G401 (cell line): ENCODE data around the gene EEF2. TPM values are rescaled to one million over a fixed set of nuclear protein-coding genes. Genes with fewer than 3 reads are reported as not detected.
A peak's percentile ranks its signal among the peaks of the same experiment; 100 is the strongest.
"Not testable (repeated sequence)": the region's sequence is repeated elsewhere in the genome, so short reads cannot be mapped to it uniquely, and the experiment has no call there.

Experiments
- DNase-seq: peaks from one replicate; pipeline ENCODE4 v3.0.0-alpha.2; 2015; ENCODE audit warnings: low spot score
- in situ Hi-C: cut with HindIII; loops from 2 replicates; pipeline ENCODE4 v1.10.0; 2016; ENCODE audit warnings: low sequenced_read_pairs, mixed read lengths
- total RNA-seq: library from RNA; depleted of rRNA; stranded (reverse); fragments of >200 nt; shearing (Covaris generic); gene quantifications from 2 replicates; pipeline ENCODE4 v1.2.3, GENCODE V29; 2014

Gene EEF2
- total RNA-seq, 1 experiment from 2014 or later: 3,263 TPM

DNA sequence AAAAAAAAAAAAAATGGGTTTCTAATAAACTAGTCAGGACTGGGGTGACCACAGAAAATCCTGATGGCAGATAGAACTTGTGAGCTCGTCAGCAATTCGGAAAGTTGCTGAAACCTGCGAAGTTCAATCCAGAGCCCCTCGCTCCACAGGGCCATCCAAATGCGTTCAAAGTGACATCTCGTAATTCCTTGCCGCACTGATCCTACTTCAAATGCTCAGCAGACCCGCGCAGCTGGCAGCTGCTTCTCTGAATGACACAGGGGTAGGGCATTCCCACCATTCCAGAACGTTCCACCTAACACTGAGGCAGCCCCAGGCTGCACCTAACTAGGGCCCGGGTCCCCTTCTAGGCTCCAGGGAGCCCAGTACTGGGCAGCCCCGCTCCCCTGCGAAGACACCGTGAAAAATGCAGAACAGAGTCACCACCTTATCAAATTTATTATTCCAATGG, 9.6 kb downstream of the EEF2 start:
- in situ Hi-C loops: no loop called here
- DNase-seq: no peak

DNA sequence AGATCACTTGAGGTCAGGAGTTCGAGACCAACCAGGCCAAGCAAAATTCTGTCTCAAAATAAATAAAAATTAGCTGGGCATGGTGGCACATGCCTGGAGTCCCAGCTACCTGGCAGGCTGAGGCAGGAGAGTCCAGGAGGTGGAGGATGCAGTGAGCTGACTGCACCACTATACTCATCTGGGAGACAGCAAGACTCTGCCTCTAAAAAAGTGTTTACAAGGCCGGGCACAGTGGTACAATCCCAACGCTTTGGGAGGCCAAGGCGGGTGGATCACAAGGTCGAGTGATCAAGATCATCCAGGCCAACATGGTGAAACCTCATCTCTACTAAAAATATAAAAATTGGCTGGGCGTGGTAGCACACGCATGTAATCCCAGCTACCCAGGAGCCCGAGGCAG, 10.1 kb downstream of the EEF2 start:
- DNase-seq: no peak
- in situ Hi-C loops: no loop called here

DNA sequence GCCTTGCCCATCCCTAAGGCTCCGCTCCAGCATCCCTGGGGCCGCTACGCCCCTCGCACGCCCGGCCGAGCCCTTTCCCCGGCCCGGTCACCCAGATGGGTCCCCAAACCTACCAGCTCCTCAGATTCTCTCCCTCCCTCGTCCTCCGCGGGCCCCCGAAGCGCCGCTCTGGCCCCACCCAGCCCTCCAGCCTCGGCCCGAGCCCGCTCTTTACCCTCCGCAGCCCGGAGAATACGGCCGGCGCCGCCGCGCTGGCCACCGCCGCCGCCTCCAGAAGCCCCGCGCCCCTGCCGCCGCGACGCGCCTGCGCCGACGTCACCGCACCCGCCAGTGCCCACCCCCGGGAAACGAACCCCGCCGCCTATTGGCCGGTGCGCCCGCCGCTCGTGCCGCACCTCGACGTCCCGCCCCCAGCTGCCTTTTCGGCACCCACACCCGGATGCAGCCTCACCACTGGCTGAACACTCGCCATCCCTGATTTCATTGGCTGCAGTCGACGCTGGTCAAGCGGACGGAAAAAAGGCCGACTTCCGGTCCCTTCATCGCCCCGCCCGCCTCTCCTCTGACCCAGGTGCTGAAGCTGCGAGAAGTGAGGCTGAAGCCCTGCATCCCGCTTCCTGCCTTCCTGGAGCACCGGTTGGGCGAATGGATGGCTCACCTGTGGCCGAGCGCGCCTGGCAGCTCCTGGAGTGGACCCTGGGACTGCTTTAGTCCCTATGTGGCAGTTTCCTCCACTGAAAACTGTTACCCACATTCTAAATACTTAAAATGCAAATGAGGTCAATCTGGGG, 14.3 kb downstream of the EEF2 start, which contains the start of gene DAPK3:
DAPK3 (minus strand) TSS at position 292 of the 791 bp plus-strand sequence. CDS start 1,364 bp downstream, outside the sequence.
- in situ Hi-C loops: no loop called here

GRCh38 chr19:3970313-3970807, 14.9 kb downstream of the EEF2 start:
- no peak for DNase-seq
- in situ Hi-C loops: no loop called here

More for the DNA sequence above, 14.3 kb downstream of the EEF2 start, which contains the start of gene DAPK3:
- peak; percentile 99 for DNase-seq

GRCh38 chr19:3969435-3970312, 15.6 kb downstream of the EEF2 start:
- DNase-seq: no peak
- in situ Hi-C loops: no loop called here

GRCh38 chr19:3968556-3969434, 16.5 kb downstream of the EEF2 start:
- in situ Hi-C loops: no loop called here
- peak; percentile 67 for DNase-seq

GRCh38 chr19:3967983-3968382, 17.3 kb downstream of the EEF2 start:
- DNase-seq: not testable (repeated sequence)

DNA sequence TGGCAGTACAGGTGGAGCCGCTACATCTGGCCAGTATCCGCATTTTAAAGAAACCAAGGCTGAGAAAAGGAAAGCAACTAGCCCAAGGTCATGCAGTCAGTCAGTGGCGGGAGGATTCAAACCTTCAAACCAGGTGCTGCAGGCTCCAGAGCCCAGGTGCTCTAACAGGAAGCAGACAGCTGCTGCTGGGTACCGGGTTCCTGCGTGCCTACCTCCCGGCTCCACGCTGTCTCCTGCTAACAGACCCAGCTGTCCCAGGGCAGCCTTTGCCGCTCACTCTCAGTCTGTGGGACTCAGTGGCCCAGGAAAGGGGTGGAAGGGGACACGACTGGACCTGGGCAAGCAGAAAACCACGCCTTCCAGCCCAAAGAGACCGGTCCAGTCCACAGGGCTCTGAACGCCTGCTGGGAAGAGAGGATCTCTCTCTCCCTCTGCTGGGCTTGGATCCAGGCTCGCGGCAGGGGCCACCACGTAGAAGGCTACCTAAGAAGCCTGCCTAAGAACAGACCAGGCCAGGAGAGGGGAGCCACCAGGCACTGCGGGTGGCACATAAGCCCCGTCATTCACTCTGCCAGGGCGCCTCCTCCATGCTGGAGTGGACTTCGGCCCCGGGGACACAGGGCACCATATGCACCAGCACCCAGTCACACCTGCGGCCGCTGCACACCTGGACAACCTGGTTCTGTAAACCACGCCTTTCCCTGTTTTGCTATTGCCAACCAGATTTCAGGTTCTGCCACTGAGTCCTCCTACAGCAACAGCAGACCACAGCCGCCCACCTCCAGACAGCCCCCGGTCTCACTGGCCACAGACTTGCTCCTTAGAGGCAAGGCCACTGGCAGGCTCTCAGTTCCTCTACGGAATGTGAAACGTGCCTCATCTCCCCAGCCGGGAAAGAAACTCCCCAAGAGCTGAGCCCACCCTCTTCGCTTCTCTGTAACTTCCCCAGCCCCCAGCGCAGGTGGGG, 18.9 kb downstream of the EEF2 start:
- in situ Hi-C loops: no loop called here
- DNase-seq: no peak

More at GRCh38 chr19:3967983-3968382, 17.3 kb downstream of the EEF2 start:
- in situ Hi-C loops: not testable (repeated sequence)

DNA sequence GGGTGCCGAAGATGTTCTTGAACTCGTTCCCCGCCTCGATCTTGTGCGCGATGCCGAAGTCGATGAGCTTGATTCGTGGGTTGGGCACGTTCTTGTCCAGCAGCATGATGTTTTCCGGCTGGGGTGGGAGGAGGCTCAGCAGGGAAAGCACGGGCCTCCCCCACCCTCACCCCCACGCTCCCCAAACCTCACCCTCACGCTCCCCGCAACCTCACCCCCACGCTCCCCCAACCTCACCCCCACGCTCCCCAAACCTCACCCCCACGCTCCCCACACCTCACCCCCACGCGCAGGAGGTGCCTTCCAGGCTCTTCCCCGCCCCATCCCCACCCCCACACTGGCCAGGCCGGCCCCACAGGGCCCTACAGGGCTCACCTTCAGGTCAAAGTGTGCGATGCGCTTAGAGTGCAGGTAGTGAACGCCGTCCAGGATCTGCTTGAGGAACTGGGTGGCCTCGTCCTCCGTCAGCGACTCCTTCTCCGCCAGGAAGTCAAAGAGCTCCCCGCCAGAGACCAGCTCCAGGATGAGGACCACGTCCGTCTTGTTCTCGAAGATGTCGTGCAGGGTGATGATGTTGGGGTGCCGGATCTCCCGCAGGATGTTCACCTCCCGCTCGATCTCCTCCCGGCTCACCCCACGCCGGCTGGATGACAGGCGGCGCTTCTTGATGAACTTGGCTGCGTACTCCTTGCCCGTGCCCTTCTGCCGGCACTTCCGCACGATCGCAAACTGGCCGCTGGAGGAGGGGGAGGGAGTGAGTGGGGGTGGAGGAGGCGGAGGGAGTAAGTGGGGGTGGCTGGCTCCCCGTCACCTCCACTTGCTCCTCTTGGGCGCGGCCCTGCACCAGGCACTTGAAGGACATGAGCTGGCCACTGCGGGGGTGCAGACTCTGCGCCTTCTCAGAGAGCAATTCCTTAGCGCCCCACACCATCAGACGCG, 20.7 kb downstream of the EEF2 start:
- in situ Hi-C loops: no loop called here
- no peak for DNase-seq

GRCh38 chr19:3963458-3964255, 21.6 kb downstream of the EEF2 start:
- in situ Hi-C loops: no loop called here
- DNase-seq: no peak

DNA sequence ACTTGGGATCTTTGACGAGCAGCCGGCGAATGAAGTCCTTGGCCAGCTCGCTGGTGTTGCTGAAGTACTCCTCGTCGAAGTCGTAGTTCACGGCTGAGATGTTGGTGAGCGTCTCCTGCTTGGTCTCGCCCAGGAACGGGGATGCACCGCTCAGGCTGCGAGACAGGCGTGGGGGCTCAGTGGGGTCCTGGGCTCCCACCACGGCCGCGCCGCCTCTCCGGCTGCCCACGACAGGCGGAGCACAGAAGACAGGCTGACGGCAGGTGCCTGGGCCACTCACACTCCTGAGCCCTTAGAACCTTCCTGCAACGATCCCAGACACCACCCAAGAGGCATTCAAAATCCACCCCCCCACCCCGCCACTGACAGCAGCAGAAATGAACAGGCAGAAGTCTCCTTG, 24.3 kb downstream of the EEF2 start:
- DNase-seq: no peak
- in situ Hi-C loops: no loop called here

GRCh38 chr19:3959766-3960131, 25.5 kb downstream of the EEF2 start:
- in situ Hi-C loops: no loop called here
- DNase-seq: no peak

DNA sequence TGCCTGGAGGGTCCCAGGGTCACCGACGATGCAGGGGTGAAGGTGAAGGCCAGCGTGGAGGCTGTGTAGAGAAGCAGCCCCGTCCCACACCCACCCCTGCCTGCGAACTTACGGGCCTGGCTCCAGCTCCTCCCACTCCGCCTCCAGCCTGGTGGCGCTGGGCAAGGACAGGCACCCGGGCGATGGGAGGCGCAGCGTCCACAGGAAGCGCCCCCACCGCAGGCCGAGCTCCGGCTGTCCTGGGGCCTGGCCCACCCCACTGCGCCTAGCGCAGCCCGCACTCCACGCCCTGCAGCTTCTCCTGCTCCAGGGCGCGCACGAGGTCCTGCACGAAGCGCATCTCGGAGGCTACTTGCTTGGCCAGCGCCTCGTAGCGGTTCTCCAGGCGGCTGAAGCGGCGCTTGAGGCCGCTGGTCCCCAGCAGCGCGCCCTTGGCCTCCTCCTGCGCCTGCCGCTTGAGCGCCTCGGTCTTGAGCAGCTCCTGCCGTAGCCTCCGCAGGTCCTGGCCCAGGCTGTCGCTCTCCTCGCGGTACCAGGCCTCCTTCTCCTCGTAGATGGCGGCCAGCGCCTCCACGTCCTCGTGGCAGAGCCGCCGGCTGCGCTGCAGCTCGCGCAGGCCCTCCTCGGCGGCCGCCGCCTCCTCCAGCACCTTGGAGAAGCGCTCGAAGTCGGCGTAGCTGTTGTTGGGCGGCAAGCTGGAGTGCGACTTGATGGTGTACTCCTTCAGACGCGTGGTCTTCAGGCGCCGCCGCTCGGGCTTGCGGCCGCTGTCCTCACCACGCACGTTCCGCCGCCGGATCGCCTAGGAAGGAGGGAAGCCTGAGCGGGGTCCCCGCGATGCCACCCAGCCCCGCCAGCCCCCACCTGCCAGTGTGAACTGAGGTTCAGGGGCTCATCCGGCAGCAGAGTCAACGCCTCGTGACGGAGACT, 26.2 kb downstream of the EEF2 start:
- in situ Hi-C loops: no loop called here
- DNase-seq: no peak

- DNase-seq: no peak
- in situ Hi-C loops: no loop called here
Measured at GRCh38 chr19:3955688-3956087, 29.6 kb downstream of the EEF2 start.

DNA sequence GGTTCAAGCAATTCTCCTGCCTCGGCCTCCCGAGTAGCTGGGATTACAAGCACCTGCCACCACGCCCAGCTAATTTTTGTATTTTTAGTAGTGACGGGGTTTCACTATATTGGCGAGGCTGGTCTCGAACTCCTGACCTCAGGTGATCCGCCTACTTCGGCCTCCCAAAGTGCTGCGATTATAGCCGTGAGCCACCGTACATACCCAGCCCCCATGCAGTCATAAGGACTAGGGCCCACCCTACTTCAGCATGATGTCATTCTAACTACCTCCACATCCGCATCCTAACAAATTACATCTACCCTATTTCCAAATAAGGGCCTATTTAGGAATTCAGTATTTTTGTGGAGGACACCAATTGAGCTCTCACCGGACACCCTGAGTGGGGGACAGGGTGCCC, 30.0 kb downstream of the EEF2 start:
- DNase-seq, in situ Hi-C loops: not testable (repeated sequence)
